HEK293 (cell line): Measurements from ENCODE around the gene ARFRP1.

Experiments used
- CTCF ChIA-PET: fragments of 350-600 bp; formaldehyde crosslinking; extraction: SDS; loops from one replicate; lab custom pipeline; 2021; ENCODE audit warnings: antibody characterized with exemption; lab: Yijun Ruan, JAX
- POLR2A ChIA-PET: fragments of 300-600 bp; formaldehyde crosslinking; extraction: SDS; loops from one replicate; lab custom pipeline; 2020; ENCODE audit warnings: antibody characterized with exemption, inconsistent platforms; lab: Yijun Ruan, JAX
- H3K27ac ChIP-seq: fragments of 200-500 bp; sonication (Bioruptor generic); 2 replicates; pipeline ENCODE4 v1.5.1; 2014; ENCODE audit warnings: low read depth, low read length, control low read depth, inconsistent platforms; ENCODE audit errors: extremely low read depth
- H3K36me3 ChIP-seq, 2 experiments: fragments of 200-500 bp in 1 of 2; sonication (Bioruptor generic) in 1 of 2; 1 replicate in 1 of 2; 2 replicates in 1 of 2; pipeline ENCODE4 v1.5.1; 2014 to 2017; ENCODE audit warnings: inconsistent platforms in 2 of 2, low read length in 2 of 2; ENCODE audit not compliant: control insufficient read depth in 2 of 2, insufficient read depth in 1 of 2
- H3K4me1 ChIP-seq: fragments of 200-500 bp; sonication (Bioruptor generic); 2 replicates; pipeline ENCODE4 v1.5.1; 2014; ENCODE audit warnings: mild to moderate bottlenecking, low read length, inconsistent platforms; ENCODE audit not compliant: control insufficient read depth, insufficient read depth
- H3K4me3 ChIP-seq: 2 replicates; pipeline ENCODE4 v1.5.1; 2011; ENCODE audit warnings: low read depth, mild to moderate bottlenecking, control low read depth, low read length, moderate library complexity
- H3K9me3 ChIP-seq: fragments of 200-500 bp; sonication (Bioruptor generic); 2 replicates; pipeline ENCODE4 v1.5.1; 2014; ENCODE audit warnings: low read depth, low read length, inconsistent platforms; ENCODE audit not compliant: control insufficient read depth, insufficient read depth
- GLIS1 ChIP-seq: fragments of 450-650 bp; formaldehyde crosslinking; IDR thresholded peaks from 2 replicates; pipeline ENCODE4 v1.5.1; 2016; ENCODE audit warnings: missing biosample characterization, missing genetic modification characterization
- OVOL3 ChIP-seq: fragments of 450-650 bp; formaldehyde crosslinking; IDR thresholded peaks from 2 replicates; pipeline ENCODE4 v1.5.1; 2016; ENCODE audit warnings: missing biosample characterization, missing genetic modification characterization
- ZNF132 ChIP-seq: fragments of 450-650 bp; formaldehyde crosslinking; IDR thresholded peaks from 2 replicates; pipeline ENCODE4 v1.5.1; 2017; ENCODE audit warnings: missing biosample characterization, missing genetic modification characterization, borderline replicate concordance
- ZNF600 ChIP-seq: fragments of 450-650 bp; formaldehyde crosslinking; IDR thresholded peaks from 2 replicates; pipeline ENCODE4 v1.5.1; 2016; ENCODE audit warnings: missing biosample characterization, missing genetic modification characterization
- ZNF624 ChIP-seq: fragments of 450-650 bp; formaldehyde crosslinking; IDR thresholded peaks from 2 replicates; pipeline ENCODE4 v1.5.1; 2017; ENCODE audit warnings: missing biosample characterization, missing genetic modification characterization
- ZNF629 ChIP-seq: fragments of 450-650 bp; formaldehyde crosslinking; IDR thresholded peaks from 2 replicates; pipeline ENCODE4 v1.5.1; 2017; ENCODE audit warnings: missing biosample characterization, missing genetic modification characterization
- TF ChIP-seq, protein P1 (sequence below): fragments of 450-650 bp; formaldehyde crosslinking; IDR thresholded peaks from 2 replicates; pipeline ENCODE4 v1.5.1; 2016; ENCODE audit warnings: missing biosample characterization, missing genetic modification characterization, borderline replicate concordance
- TF ChIP-seq, protein P2 (sequence below): fragments of 450-650 bp; IDR thresholded peaks from 2 replicates; pipeline ENCODE4 v1.5.1; 2018; ENCODE audit warnings: missing biosample characterization, mild to moderate bottlenecking, missing genetic modification characterization
- TF ChIP-seq, protein P3 (sequence below): fragments of 450-650 bp; formaldehyde crosslinking; IDR thresholded peaks from 2 replicates; pipeline ENCODE4 v1.5.1; 2016; ENCODE audit warnings: missing biosample characterization, missing genetic modification characterization
- TF ChIP-seq, protein P4 (sequence below): fragments of 450-650 bp; formaldehyde crosslinking; IDR thresholded peaks from 2 replicates; pipeline ENCODE4 v1.5.0; 2017; ENCODE audit warnings: missing biosample characterization, missing genetic modification characterization, borderline replicate concordance
- TF ChIP-seq, protein P5 (sequence below): fragments of 450-650 bp; formaldehyde crosslinking; IDR thresholded peaks from 2 replicates; pipeline ENCODE4 v1.5.1; 2017; ENCODE audit warnings: missing biosample characterization, missing genetic modification characterization

Gene ARFRP1

DNA sequence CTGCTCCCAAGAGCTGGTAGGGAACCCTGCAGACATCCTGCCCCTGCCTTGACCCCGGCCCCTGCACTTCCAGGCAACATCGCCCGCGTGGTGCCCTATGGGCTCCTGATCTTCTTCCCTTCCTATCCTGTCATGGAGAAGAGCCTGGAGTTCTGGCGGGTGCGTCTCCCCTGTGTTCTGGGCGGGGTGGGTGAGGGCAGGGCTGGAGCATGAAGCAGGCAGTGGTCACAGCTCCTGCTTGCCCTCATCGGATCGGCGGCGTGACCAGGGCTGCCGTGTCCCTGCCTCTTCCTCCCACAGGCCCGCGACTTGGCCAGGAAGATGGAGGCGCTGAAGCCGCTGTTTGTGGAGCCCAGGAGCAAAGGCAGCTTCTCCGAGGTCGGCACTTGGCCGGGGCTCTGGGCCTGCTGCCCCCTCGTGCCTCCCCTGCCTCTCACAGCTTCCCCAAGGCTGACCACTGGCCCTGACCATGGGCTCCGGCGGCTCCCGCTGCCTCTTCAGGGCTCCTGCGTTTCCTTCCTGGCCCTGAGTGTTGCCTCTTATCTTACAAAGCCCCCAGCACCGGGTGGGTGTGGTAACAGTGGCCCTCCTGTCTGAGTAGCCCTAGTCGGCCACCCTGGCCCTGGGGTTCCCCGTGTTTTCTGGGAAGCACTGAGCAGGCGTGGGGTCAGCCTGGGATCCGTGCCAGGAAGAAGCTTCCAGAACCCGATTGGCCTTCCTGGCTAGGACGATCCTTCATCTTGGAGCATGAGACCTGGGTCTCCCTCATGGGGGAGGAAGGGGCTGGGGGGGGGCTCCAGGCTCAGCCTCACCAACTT is 19.3 kb downstream of the ARFRP1 start:
- CTCF ChIA-PET = interaction anchor here (0.7 kb wide), 1 partner anchor 150 kb away, joined by 3 read pairs; no protein-coding TSS in a partner anchor
- Histone ChIP-seq H3K27ac (no peak overlapping the region), H3K9me3 (no peaks in the 10 kb centered on the region), H3K4me1 (no peaks in the 10 kb centered on the region), H3K4me3 (no peak overlapping the region), H3K36me3 (peaks cover 0 to 1% of the 10 kb centered on the region in 2 experiments; a peak in 1 of 3 replicates)
- TF ChIP-seq, protein P1, sequence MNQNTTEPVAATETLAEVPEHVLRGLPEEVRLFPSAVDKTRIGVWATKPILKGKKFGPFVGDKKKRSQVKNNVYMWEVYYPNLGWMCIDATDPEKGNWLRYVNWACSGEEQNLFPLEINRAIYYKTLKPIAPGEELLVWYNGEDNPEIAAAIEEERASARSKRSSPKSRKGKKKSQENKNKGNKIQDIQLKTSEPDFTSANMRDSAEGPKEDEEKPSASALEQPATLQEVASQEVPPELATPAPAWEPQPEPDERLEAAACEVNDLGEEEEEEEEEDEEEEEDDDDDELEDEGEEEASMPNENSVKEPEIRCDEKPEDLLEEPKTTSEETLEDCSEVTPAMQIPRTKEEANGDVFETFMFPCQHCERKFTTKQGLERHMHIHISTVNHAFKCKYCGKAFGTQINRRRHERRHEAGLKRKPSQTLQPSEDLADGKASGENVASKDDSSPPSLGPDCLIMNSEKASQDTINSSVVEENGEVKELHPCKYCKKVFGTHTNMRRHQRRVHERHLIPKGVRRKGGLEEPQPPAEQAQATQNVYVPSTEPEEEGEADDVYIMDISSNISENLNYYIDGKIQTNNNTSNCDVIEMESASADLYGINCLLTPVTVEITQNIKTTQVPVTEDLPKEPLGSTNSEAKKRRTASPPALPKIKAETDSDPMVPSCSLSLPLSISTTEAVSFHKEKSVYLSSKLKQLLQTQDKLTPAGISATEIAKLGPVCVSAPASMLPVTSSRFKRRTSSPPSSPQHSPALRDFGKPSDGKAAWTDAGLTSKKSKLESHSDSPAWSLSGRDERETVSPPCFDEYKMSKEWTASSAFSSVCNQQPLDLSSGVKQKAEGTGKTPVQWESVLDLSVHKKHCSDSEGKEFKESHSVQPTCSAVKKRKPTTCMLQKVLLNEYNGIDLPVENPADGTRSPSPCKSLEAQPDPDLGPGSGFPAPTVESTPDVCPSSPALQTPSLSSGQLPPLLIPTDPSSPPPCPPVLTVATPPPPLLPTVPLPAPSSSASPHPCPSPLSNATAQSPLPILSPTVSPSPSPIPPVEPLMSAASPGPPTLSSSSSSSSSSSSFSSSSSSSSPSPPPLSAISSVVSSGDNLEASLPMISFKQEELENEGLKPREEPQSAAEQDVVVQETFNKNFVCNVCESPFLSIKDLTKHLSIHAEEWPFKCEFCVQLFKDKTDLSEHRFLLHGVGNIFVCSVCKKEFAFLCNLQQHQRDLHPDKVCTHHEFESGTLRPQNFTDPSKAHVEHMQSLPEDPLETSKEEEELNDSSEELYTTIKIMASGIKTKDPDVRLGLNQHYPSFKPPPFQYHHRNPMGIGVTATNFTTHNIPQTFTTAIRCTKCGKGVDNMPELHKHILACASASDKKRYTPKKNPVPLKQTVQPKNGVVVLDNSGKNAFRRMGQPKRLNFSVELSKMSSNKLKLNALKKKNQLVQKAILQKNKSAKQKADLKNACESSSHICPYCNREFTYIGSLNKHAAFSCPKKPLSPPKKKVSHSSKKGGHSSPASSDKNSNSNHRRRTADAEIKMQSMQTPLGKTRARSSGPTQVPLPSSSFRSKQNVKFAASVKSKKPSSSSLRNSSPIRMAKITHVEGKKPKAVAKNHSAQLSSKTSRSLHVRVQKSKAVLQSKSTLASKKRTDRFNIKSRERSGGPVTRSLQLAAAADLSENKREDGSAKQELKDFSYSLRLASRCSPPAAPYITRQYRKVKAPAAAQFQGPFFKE (tag by site-specific recombination) = no peak
- TF ChIP-seq, protein P2, sequence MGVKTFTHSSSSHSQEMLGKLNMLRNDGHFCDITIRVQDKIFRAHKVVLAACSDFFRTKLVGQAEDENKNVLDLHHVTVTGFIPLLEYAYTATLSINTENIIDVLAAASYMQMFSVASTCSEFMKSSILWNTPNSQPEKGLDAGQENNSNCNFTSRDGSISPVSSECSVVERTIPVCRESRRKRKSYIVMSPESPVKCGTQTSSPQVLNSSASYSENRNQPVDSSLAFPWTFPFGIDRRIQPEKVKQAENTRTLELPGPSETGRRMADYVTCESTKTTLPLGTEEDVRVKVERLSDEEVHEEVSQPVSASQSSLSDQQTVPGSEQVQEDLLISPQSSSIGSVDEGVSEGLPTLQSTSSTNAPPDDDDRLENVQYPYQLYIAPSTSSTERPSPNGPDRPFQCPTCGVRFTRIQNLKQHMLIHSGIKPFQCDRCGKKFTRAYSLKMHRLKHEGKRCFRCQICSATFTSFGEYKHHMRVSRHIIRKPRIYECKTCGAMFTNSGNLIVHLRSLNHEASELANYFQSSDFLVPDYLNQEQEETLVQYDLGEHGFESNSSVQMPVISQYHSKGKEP (tag by site-specific recombination) = no peak
- no peak for TF ChIP-seq ZNF629 (tag by site-specific recombination)
- no peak for TF ChIP-seq ZNF600 (tag by site-specific recombination)
- TF ChIP-seq, protein P3, sequence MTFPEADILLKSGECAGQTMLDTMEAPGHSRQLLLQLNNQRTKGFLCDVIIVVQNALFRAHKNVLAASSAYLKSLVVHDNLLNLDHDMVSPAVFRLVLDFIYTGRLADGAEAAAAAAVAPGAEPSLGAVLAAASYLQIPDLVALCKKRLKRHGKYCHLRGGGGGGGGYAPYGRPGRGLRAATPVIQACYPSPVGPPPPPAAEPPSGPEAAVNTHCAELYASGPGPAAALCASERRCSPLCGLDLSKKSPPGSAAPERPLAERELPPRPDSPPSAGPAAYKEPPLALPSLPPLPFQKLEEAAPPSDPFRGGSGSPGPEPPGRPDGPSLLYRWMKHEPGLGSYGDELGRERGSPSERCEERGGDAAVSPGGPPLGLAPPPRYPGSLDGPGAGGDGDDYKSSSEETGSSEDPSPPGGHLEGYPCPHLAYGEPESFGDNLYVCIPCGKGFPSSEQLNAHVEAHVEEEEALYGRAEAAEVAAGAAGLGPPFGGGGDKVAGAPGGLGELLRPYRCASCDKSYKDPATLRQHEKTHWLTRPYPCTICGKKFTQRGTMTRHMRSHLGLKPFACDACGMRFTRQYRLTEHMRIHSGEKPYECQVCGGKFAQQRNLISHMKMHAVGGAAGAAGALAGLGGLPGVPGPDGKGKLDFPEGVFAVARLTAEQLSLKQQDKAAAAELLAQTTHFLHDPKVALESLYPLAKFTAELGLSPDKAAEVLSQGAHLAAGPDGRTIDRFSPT = 0 out of 2 replicates have a peak, but pooled peaks have one; percentile 20
- POLR2A ChIA-PET = no interaction called here

DNA sequence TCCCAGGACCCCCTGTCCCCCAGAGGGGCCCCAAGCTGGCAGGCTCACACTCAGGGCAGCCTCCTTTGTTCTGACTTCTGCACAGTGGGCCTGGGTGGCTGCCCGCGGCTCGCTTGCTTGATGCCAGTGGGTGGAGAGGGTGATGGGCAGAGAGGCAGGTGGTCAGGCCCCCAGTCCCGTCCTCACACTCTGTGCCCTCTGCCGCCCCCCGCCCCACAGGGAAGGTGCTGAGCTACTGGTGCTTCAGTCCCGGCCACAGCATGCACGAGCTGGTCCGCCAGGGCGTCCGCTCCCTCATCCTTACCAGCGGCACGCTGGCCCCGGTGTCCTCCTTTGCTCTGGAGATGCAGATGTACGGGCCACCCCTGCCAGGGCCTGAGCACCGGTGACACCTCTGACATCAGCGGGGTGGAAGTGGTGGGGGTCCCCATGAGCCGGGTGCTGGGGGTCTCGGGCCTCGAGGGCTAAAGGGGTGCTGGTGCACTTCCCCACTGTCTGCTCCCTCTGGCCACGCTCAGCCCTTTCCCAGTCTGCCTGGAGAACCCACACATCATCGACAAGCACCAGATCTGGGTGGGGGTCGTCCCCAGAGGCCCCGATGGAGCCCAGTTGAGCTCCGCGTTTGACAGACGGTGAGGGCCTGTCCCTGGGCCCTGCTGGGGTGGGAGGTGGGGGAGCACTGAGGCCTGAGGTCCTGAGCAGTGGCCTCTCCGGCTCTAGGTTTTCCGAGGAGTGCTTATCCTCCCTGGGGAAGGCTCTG is 20.2 kb downstream of the ARFRP1 start:
- ChIA-PET POLR2A (no interaction called here), CTCF (no interaction called here)
- Histone ChIP-seq H3K4me1 (no peaks in the 10 kb centered on the region), H3K4me3 (no peak overlapping the region), H3K9me3 (no peaks in the 10 kb centered on the region), H3K27ac (no peak overlapping the region), H3K36me3 (peaks cover 0 to 5% of the 10 kb centered on the region in 2 experiments; a peak in 1 of 3 replicates)
- TF ChIP-seq OVOL3 (tag by site-specific recombination) = no peak
- TF ChIP-seq, protein P4, sequence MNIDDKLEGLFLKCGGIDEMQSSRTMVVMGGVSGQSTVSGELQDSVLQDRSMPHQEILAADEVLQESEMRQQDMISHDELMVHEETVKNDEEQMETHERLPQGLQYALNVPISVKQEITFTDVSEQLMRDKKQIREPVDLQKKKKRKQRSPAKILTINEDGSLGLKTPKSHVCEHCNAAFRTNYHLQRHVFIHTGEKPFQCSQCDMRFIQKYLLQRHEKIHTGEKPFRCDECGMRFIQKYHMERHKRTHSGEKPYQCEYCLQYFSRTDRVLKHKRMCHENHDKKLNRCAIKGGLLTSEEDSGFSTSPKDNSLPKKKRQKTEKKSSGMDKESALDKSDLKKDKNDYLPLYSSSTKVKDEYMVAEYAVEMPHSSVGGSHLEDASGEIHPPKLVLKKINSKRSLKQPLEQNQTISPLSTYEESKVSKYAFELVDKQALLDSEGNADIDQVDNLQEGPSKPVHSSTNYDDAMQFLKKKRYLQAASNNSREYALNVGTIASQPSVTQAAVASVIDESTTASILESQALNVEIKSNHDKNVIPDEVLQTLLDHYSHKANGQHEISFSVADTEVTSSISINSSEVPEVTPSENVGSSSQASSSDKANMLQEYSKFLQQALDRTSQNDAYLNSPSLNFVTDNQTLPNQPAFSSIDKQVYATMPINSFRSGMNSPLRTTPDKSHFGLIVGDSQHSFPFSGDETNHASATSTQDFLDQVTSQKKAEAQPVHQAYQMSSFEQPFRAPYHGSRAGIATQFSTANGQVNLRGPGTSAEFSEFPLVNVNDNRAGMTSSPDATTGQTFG = no peak
- TF ChIP-seq, protein P5, sequence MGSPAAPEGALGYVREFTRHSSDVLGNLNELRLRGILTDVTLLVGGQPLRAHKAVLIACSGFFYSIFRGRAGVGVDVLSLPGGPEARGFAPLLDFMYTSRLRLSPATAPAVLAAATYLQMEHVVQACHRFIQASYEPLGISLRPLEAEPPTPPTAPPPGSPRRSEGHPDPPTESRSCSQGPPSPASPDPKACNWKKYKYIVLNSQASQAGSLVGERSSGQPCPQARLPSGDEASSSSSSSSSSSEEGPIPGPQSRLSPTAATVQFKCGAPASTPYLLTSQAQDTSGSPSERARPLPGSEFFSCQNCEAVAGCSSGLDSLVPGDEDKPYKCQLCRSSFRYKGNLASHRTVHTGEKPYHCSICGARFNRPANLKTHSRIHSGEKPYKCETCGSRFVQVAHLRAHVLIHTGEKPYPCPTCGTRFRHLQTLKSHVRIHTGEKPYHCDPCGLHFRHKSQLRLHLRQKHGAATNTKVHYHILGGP = no peak
- TF ChIP-seq ZNF624 (tag by site-specific recombination) = no peak
- no peak for TF ChIP-seq ZNF132 (tag by site-specific recombination)
- no peak for TF ChIP-seq GLIS1 (tag by site-specific recombination)
